GM12891 (cell line): ENCODE results near the gene MSI2.

Experiments used
- POLR2A ChIP-seq: IDR thresholded peaks from 2 replicates; pipeline ENCODE4 v1.6.1; 2011; ENCODE audit warnings: low read depth, low read length, control low read depth
- POLR2AphosphoS5 ChIP-seq: IDR thresholded peaks from 2 replicates; pipeline ENCODE4 v1.6.1; 2011; ENCODE audit warnings: low read depth, low read length, control low read depth
- SPI1 ChIP-seq: IDR thresholded peaks from 2 replicates; pipeline ENCODE4 v1.6.1; 2011; ENCODE audit warnings: low read depth, low read length, control low read depth

GRCh38 chr17:57317079-57317478 lies 60.8 kb downstream of the MSI2 start:
- TF ChIP-seq POLR2A = no peak
- TF ChIP-seq POLR2AphosphoS5 = no peak
- TF ChIP-seq SPI1 = no peak
